Brain microvascular endothelial cell (primary cell): Measurements from ENCODE around the gene ACTN1.

Experiments used
- DNase-seq: peaks from one replicate; pipeline ENCODE4 v3.0.0-alpha.2; 2020
- H3K27ac ChIP-seq: fragments of 250-450 bp; sonication (Bioruptor Pico); 2 replicates; pipeline ENCODE4 v1.5.1; 2020; ENCODE audit warnings: mild to moderate bottlenecking, moderate library complexity
- H3K27me3 ChIP-seq: fragments of 250-450 bp; sonication (Bioruptor Pico); replicated peaks from 2 replicates; pipeline ENCODE4 v1.5.1; 2020; ENCODE audit warnings: mild to moderate bottlenecking
- H3K36me3 ChIP-seq: fragments of 250-450 bp; sonication (Bioruptor Pico); replicated peaks from 2 replicates; pipeline ENCODE4 v1.5.1; 2020; ENCODE audit warnings: mild to moderate bottlenecking
- H3K4me3 ChIP-seq: 2 replicates; pipeline ENCODE4 v1.5.1; 2011; ENCODE audit warnings: low read depth, mild to moderate bottlenecking, control low read depth, low read length, moderate library complexity
- CTCF ChIP-seq: IDR thresholded peaks from 2 replicates; pipeline ENCODE4 v1.5.1; 2011; ENCODE audit warnings: low read depth, mild to moderate bottlenecking, moderate library complexity, low read length, control low read depth, inconsistent platforms; ENCODE audit errors: missing control alignments
- in situ Hi-C: cut with HindIII; loops from 2 replicates; pipeline ENCODE4 v1.10.0; 2017; ENCODE audit warnings: low sequenced_read_pairs, low pct_ligation_motif_present

ACTN1 gene

GRCh38 chr14:68928770-68929550 lies 50.1 kb downstream of the ACTN1 start:
- peaks cover 59% of the 10 kb centered on the region for H3K36me3 ChIP-seq
- in situ Hi-C loops: no loop called here
- no peak for DNase-seq
- H3K27me3 ChIP-seq: no peaks in the 10 kb centered on the region
- no peak overlapping the region for H3K4me3 ChIP-seq
- no peak overlapping the region for H3K27ac ChIP-seq
- TF ChIP-seq CTCF: no peak

GRCh38 chr14:68927956-68928675 lies 51.0 kb downstream of the ACTN1 start:
- H3K27me3 ChIP-seq: no peaks in the 10 kb centered on the region
- no peak for DNase-seq
- no peak overlapping the region for H3K27ac ChIP-seq
- no peak overlapping the region for H3K4me3 ChIP-seq
- TF ChIP-seq CTCF: no peak
- peaks cover 61% of the 10 kb centered on the region for H3K36me3 ChIP-seq
- in situ Hi-C loops: no loop called here

- in situ Hi-C loops: no loop called here
- no peak overlapping the region for H3K27ac ChIP-seq
- no peak overlapping the region for H3K4me3 ChIP-seq
- no peak for DNase-seq
- H3K27me3 ChIP-seq: no peaks in the 10 kb centered on the region
- peaks cover 68% of the 10 kb centered on the region for H3K36me3 ChIP-seq
- TF ChIP-seq CTCF: no peak
Measured at GRCh38 chr14:68927089-68927488, 52.0 kb downstream of the ACTN1 start.

- no peak overlapping the region for H3K4me3 ChIP-seq
- peak; percentile 77 for TF ChIP-seq CTCF
- peaks cover 72% of the 10 kb centered on the region for H3K36me3 ChIP-seq
- H3K27ac ChIP-seq: no peak overlapping the region
- no peaks in the 10 kb centered on the region for H3K27me3 ChIP-seq
- in situ Hi-C loops: no loop called here
- no peak for DNase-seq
Measured at GRCh38 chr14:68926236-68926635, 52.9 kb downstream of the ACTN1 start.

GRCh38 chr14:68925373-68925772 lies 53.7 kb downstream of the ACTN1 start:
- DNase-seq: no peak
- Histone ChIP-seq H3K4me3 (no peak overlapping the region), H3K27ac (no peak overlapping the region), H3K36me3 (peaks cover 72% of the 10 kb centered on the region), H3K27me3 (no peaks in the 10 kb centered on the region)
- in situ Hi-C loops: no loop called here
- no peak for TF ChIP-seq CTCF
